Psoas muscle (tissue), 8 donors: Measurements from ENCODE around the gene ZNF766. TPM values are rescaled to one million over a fixed set of nuclear protein-coding genes. Genes with fewer than 3 reads are reported as not detected.

ENCODE experiments used
- ATAC-seq, 4 donors: fragments of 200-7000 bp; cut with Tn5 transposase; one replicate each; pipeline ENCODE4 v1.9.1; 2020; ENCODE audit warnings: moderate library complexity in 3 of 4, mild to moderate bottlenecking in 2 of 4
- DNase-seq, 2 donors: peaks; one replicate each; pipeline ENCODE4 v3.0.0-alpha.2; 2020
- H3K27ac ChIP-seq: fragments of 200-600 bp; one replicate; pipeline ENCODE4 v1.8.0; 2022
- H3K27me3 ChIP-seq, 3 donors: fragments of 200-600 bp in 1 of 3; one replicate each; pipeline versions ENCODE4 v1.6.1 to v1.8.0; 2013 to 2022; ENCODE audit warnings: low read length in 2 of 3, mild to moderate bottlenecking in 2 of 3, moderate library complexity in 1 of 3; ENCODE audit not compliant: insufficient read depth in 3 of 3
- H3K36me3 ChIP-seq, 2 donors: fragments of 200-600 bp in 1 of 2; one replicate each; pipeline versions ENCODE4 v1.6.1 to v1.8.0; 2013 to 2022; ENCODE audit warnings: low read depth in 1 of 2, mild to moderate bottlenecking in 1 of 2, moderate library complexity in 1 of 2; ENCODE audit not compliant: insufficient read depth in 1 of 2
- H3K4me1 ChIP-seq: fragments of 200-600 bp; one replicate; pipeline ENCODE4 v1.8.0; 2022
- H3K4me3 ChIP-seq: fragments of 200-600 bp; one replicate; pipeline ENCODE4 v1.8.0; 2022; ENCODE audit warnings: mild to moderate bottlenecking
- H3K9me3 ChIP-seq: fragments of 200-600 bp; one replicate; pipeline ENCODE4 v1.8.0; 2022
- WGBS, 3 donors: extraction: QIAGEN DNeasy Blood & Tissue Kit; methylation state at CpG; one replicate each; pipeline versions ENCODE4 v1.1.6 to v1.1.7; 2013; 5-methylcytosine and 5-hydroxymethylcytosine counted together
- intact Hi-C, 2 donors: fragments of 100-400 bp; cut with DNase I; formaldehyde crosslinking; loops; one replicate each; pipeline versions ENCODE4 v1.11.0 to v1.14.2; 2022
- polyA plus RNA-seq, 3 donors: library from polyadenylated mRNA; stranded (reverse); fragments of 200-250 nt; gene quantifications; one replicate each; pipeline ENCODE4 v1.2.3, GENCODE V29; 2013
- total RNA-seq, 4 donors: library from RNA; stranded (reverse); fragmentation: NEBNext Ultra II Directional in 2 of 4; extraction: Animal tissue kit (Norgen Biotek cat#: 25700) in 2 of 4; gene quantifications; one replicate each; pipeline versions ENCODE4 v1.2.1 to v1.2.4, GENCODE V29; 2021 to 2023
- TF ChIP-seq, protein P1 (sequence below): fragments of 200-600 bp; IDR thresholded peaks from one replicate; pipeline ENCODE4 v1.8.0; 2022; ENCODE audit warnings: antibody characterized with exemption
- donor health status: healthy with polysubstance abuse.
- donor health status: DM: no; HTN: no; CAD: no; lungs with moderate emphysema.
- donor health status: Bipolar disorder and iron deficiency.
- donor health status: healthy.
- donor health status: DM: yes; HTN: yes; CAD: no.
- donor health status: DM: no; HTN: no; CAD: no.
- donor health status: DM: no; HTN: no; CAD: no.
- donor health status: DM: yes; HTN: yes; CAD: no.

The ZNF766 gene
- total and polyA plus RNA-seq, 7 donors, result 3.6 to 10.7 (median 7.3) TPM

DNA sequence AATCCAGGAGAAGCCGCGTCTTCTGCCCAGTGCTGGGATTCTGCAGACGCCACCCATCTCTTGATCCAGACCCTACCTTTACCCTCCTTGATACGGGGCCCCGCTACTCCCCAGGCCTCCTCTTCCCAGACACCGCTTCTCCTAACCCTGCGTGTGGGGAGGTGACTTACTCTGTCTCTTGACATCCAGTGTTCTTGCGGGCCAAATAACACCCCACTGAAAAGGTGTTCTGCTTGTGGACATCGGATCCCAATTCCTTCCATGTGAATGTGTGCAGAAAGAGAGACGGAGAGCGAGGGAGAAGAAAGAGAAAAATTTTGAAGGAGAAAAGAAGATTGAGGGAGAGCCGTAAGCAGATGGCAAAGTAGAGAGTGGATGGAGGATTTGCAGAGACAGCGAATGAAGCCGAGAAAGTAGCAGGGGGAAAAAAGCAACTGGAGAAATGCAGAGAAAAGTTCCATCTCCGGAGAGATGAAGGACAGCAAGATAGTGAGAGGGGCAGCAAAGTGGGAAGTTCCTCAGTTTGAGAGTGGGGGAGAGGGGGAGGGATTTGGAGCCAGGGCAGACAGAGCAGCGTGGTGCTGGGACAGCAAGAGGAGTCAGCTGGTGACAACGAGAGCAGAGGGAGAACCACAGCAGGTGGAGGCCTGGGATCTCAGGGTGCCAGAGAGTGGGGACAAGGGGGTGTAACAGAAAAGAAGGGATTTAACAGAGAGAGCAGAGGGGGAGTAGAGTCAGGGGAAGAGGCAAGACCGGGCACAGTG lies 28.4 kb downstream of the ZNF766 start:
- Histone ChIP-seq H3K36me3 (peaks cover 12 to 42% of the 10 kb centered on the region in 2 donors), H3K27ac (peak overlapping the region; percentile 82), H3K9me3 (peaks cover 11% of the 10 kb centered on the region), H3K4me1 (peaks cover 8% of the 10 kb centered on the region), H3K27me3 (no peaks in the 10 kb centered on the region), H3K4me3 (peak overlapping the region; percentile 68)
- DNase-seq, result no peak
- ATAC-seq, result no peak
- intact Hi-C loops, result loop anchor here in 1 of 2 donors (2.0 to 5.0 kb wide), 2 partner anchors 29 to 1170 kb away; partner anchors contain the start of genes ZNF766 and ZNF813
- TF ChIP-seq, protein P1, sequence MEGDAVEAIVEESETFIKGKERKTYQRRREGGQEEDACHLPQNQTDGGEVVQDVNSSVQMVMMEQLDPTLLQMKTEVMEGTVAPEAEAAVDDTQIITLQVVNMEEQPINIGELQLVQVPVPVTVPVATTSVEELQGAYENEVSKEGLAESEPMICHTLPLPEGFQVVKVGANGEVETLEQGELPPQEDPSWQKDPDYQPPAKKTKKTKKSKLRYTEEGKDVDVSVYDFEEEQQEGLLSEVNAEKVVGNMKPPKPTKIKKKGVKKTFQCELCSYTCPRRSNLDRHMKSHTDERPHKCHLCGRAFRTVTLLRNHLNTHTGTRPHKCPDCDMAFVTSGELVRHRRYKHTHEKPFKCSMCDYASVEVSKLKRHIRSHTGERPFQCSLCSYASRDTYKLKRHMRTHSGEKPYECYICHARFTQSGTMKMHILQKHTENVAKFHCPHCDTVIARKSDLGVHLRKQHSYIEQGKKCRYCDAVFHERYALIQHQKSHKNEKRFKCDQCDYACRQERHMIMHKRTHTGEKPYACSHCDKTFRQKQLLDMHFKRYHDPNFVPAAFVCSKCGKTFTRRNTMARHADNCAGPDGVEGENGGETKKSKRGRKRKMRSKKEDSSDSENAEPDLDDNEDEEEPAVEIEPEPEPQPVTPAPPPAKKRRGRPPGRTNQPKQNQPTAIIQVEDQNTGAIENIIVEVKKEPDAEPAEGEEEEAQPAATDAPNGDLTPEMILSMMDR, result no peak
- WGBS, 3 donors, result 11 to 12% (median 11%) methylated on average over 18 of the region's 18 CpGs

DNA sequence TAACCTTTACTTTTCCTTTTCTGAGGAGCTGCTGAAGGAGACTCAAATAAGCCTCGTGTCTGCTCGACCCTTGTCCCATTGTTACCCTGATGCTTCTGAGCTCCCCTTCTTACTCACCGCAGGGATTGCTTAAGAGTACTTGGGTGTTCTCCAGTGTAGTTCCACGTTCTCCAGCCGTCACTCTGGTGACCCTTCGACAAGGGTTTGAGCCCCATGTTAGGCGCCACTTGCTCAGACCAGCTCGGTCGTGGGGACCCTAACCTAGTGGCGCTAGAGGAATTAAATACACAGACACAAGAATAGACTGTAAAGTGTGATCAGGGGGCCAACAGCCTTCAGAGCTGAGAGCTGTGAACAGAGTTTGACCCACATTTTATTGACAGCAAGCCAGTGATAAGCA lies 37.9 kb downstream of the ZNF766 start:
- 96 to 97% (median 97%) methylated on average over 10 of the region's 10 CpGs for WGBS, 3 donors
- H3K9me3 ChIP-seq, result peaks cover 87% of the 10 kb centered on the region

DNA sequence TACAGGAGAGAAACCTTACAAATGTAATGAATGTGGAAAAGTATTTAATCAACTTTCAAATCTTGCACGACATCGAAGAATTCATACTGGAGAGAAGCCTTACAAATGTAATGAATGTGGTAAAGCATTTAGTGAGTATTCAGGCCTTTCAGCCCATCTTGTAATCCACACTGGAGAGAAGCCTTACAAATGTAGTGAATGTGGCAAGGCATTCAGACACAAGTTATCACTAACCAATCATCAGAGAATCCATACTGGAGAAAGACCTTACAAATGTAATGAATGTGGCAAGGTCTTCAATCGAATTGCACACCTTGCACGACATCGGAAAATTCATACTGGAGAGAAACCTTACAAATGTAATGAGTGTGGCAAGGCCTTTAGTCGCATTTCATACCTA lies 53.0 kb downstream of the ZNF766 start:
- 96 to 99% (median 97%) methylated on average over 6 of the region's 6 CpGs for WGBS, 3 donors
- TF ChIP-seq, protein P1, result no peak
- Histone ChIP-seq H3K36me3 (peaks cover 33 to 60% of the 10 kb centered on the region in 2 donors), H3K27ac (no peak overlapping the region), H3K9me3 (peaks cover 98% of the 10 kb centered on the region), H3K4me1 (no peaks in the 10 kb centered on the region), H3K4me3 (no peak overlapping the region), H3K27me3 (no peaks in the 10 kb centered on the region)
- no peak for ATAC-seq
- intact Hi-C loops, result no loop called here
- DNase-seq, result no peak

More for the DNA sequence above, 37.9 kb downstream of the ZNF766 start:
- no peaks in the 10 kb centered on the region for H3K27me3 ChIP-seq
- intact Hi-C loops, result no loop called here
- H3K4me3 ChIP-seq, result no peak overlapping the region
- H3K27ac ChIP-seq, result no peak overlapping the region
- peaks cover 33 to 91% of the 10 kb centered on the region in 2 donors for H3K36me3 ChIP-seq
- TF ChIP-seq, protein P1, result no peak
- no peaks in the 10 kb centered on the region for H3K4me1 ChIP-seq
- no peak for DNase-seq
- ATAC-seq, result no peak

DNA sequence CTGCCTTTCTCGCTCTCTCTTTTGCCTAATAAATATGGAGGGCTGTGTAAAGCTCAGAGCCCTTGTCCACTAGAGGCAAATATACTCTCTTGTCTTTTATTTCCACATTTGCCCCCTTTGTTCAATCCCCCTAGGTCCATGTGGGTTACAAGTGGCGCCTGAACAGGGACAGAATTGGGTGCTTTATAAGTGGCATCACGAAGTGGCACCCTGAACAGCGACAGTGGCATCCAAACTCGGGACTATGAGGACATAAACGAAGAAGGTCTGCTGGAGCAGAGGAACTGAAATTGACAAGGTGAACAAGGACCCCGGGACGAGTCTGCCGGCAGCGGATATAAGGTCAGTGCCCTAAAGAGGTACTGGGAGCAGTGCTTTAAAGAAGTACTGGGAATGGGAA lies 62.4 kb downstream of the ZNF766 start:
- H3K27ac ChIP-seq, result no peak overlapping the region
- H3K9me3 ChIP-seq, result peaks cover 65% of the 10 kb centered on the region
- no peaks in the 10 kb centered on the region for H3K4me1 ChIP-seq
- no peak overlapping the region for H3K4me3 ChIP-seq
- no peak for DNase-seq
- no peak for ATAC-seq
- H3K27me3 ChIP-seq, result no peaks in the 10 kb centered on the region
- H3K36me3 ChIP-seq, result no peaks in the 10 kb centered on the region
- TF ChIP-seq, protein P1, result no peak
- 84 to 93% (median 85%) methylated on average over 10 of the region's 10 CpGs for WGBS, 3 donors
- intact Hi-C loops, result no loop called here
